ENCODE data around the gene PCOLCE2. TPM values are rescaled to one million over a fixed set of nuclear protein-coding genes. Genes with fewer than 3 reads are reported as not detected.

The PCOLCE2 gene
- total RNA-seq, 1 experiment from 2014 or later, result 13.5 TPM

GRCh38 chr3:142935963-142936362, 47.1 kb upstream of the PCOLCE2 start:
- Mint-ChIP-seq H3K27me3 (ENCODE audit: low read depth) (no peaks in the 10 kb centered on the region), H3K27ac (no peak overlapping the region), H3K4me3 (no peak overlapping the region), H3K9me3 (peaks cover 9% of the 10 kb centered on the region), H3K4me1 (peaks cover 11% of the 10 kb centered on the region), H3K36me3 (no peaks in the 10 kb centered on the region)
- CTCF ChIA-PET, result interaction anchor here (0.7 kb wide), 1 partner anchor 39 kb away, joined by 5 read pairs; no protein-coding TSS in a partner anchor
- TF ChIP-seq ZNF396 (CRISPR knock-in tag; IDR thresholded peaks at IDR 0.05; ENCODE audit: borderline replicate concordance), result no peak
- no peak for ATAC-seq
- DNase-seq (ENCODE audit: low spot score), result no peak
- POLR2A ChIA-PET, result no interaction called here

GRCh38 chr3:142934887-142935269, 46.0 kb upstream of the PCOLCE2 start:
- peaks cover 8% of the 10 kb centered on the region for H3K4me1 Mint-ChIP-seq
- H3K36me3 Mint-ChIP-seq, result no peaks in the 10 kb centered on the region
- CTCF ChIA-PET, result no interaction called here
- no peaks in the 10 kb centered on the region for H3K27me3 Mint-ChIP-seq (ENCODE audit: low read depth)
- DNase-seq (ENCODE audit: low spot score), result no peak
- H3K27ac Mint-ChIP-seq, result no peak overlapping the region
- POLR2A ChIA-PET, result no interaction called here
- no peak overlapping the region for H3K4me3 Mint-ChIP-seq
- peaks cover 9% of the 10 kb centered on the region for H3K9me3 Mint-ChIP-seq
- ATAC-seq, result no peak
- TF ChIP-seq CDX4 (CRISPR knock-in tag; IDR thresholded peaks at IDR 0.05; ENCODE audit: borderline replicate concordance), result no peak
- no peak for TF ChIP-seq EMX1 (CRISPR knock-in tag; IDR thresholded peaks at IDR 0.05)
- TF ChIP-seq CBFB (CRISPR knock-in tag; IDR thresholded peaks at IDR 0.05; ENCODE audit: low read depth), result no peak
- TF ChIP-seq TCF7 (CRISPR knock-in tag; IDR thresholded peaks at IDR 0.05; ENCODE audit: low read depth), result no peak
- no peak for TF ChIP-seq MYBL2 (CRISPR knock-in tag; IDR thresholded peaks at IDR 0.05)
- no peak for TF ChIP-seq NR2C2 (CRISPR knock-in tag; IDR thresholded peaks at IDR 0.05)
- TF ChIP-seq KAT7 (CRISPR knock-in tag; IDR thresholded peaks at IDR 0.05; ENCODE audit: borderline replicate concordance), result no peak
- no peak for TF ChIP-seq PRDM15 (CRISPR knock-in tag; IDR thresholded peaks at IDR 0.05)
- TF ChIP-seq ARID4B (CRISPR knock-in tag; IDR thresholded peaks at IDR 0.05; ENCODE audit: borderline replicate concordance), result no peak
- TF ChIP-seq NFE2L1 (CRISPR knock-in tag; IDR thresholded peaks at IDR 0.05), result no peak
- no peak for TF ChIP-seq ZNF263 (CRISPR knock-in tag; IDR thresholded peaks at IDR 0.05; ENCODE audit: low read depth)

GRCh38 chr3:142934128-142934886, 45.4 kb upstream of the PCOLCE2 start:
- Mint-ChIP-seq H3K4me1 (peaks cover 8% of the 10 kb centered on the region), H3K27me3 (ENCODE audit: low read depth) (no peaks in the 10 kb centered on the region), H3K9me3 (peaks cover 9% of the 10 kb centered on the region), H3K27ac (no peak overlapping the region), H3K4me3 (no peak overlapping the region), H3K36me3 (no peaks in the 10 kb centered on the region)
- DNase-seq (ENCODE audit: low spot score) (no peak), ATAC-seq (no peak)
- ChIA-PET CTCF (no interaction called here), POLR2A (no interaction called here)
- TF ChIP-seq SMAD4 (CRISPR knock-in tag; IDR thresholded peaks at IDR 0.05) (no peak), USF2 (CRISPR knock-in tag; IDR thresholded peaks at IDR 0.05) (no peak), ATF6 (CRISPR knock-in tag; IDR thresholded peaks at IDR 0.05) (no peak), CREB1 (CRISPR knock-in tag; IDR thresholded peaks at IDR 0.05) (no peak)
